RWPE2 (cell line): ENCODE results near the gene CHST12.

ENCODE experiments used
- ATAC-seq: fragments of 200-7000 bp; cut with Tn5 transposase; 3 replicates; pipeline ENCODE4 v1.9.1; 2021; ENCODE audit warnings: low read depth
- DNase-seq: peaks from one replicate; pipeline ENCODE4 v3.0.0-alpha.2; 2020; ENCODE audit warnings: low spot score
- H3K27ac ChIP-seq: fragments of 450-650 bp; 2 replicates; pipeline ENCODE4 v1.5.1; 2017; ENCODE audit warnings: mild to moderate bottlenecking; ENCODE audit not compliant: poor library complexity, severe bottlenecking
- H3K27me3 ChIP-seq: fragments of 250-450 bp; sonication (Bioruptor Pico); 2 replicates; pipeline ENCODE4 v1.5.1; 2021; ENCODE audit warnings: mild to moderate bottlenecking, moderate library complexity; ENCODE audit not compliant: insufficient read depth, poor library complexity, severe bottlenecking
- H3K36me3 ChIP-seq: fragments of 250-450 bp; sonication (Bioruptor Pico); 2 replicates; pipeline ENCODE4 v1.5.1; 2020; ENCODE audit warnings: low read depth, mild to moderate bottlenecking, moderate library complexity
- H3K4me1 ChIP-seq: fragments of 250-450 bp; sonication (Bioruptor Pico); 2 replicates; pipeline ENCODE4 v1.5.1; 2021; ENCODE audit warnings: mild to moderate bottlenecking, moderate library complexity; ENCODE audit not compliant: insufficient read depth, poor library complexity, severe bottlenecking
- H3K4me3 ChIP-seq: fragments of 250-450 bp; sonication (Bioruptor Pico); 2 replicates; pipeline ENCODE4 v1.5.1; 2021; ENCODE audit warnings: mild to moderate bottlenecking, moderate library complexity; ENCODE audit not compliant: severe bottlenecking
- H3K9me3 ChIP-seq: fragments of 250-450 bp; sonication (Bioruptor Pico); 2 replicates; pipeline ENCODE4 v1.5.1; 2021; ENCODE audit warnings: mild to moderate bottlenecking, moderate library complexity; ENCODE audit not compliant: severe bottlenecking
- CTCF ChIP-seq: fragments of 450-650 bp; IDR thresholded peaks from one replicate; pipeline ENCODE4 v1.5.1; 2017; ENCODE audit warnings: mild to moderate bottlenecking, moderate library complexity; ENCODE audit not compliant: poor library complexity, severe bottlenecking

Gene CHST12

GRCh38 chr7:2443491-2443890 is 40.1 kb downstream of the CHST12 start:
- Histone ChIP-seq H3K27me3 (no peaks in the 10 kb centered on the region), H3K27ac (no peak overlapping the region), H3K36me3 (no peaks in the 10 kb centered on the region), H3K4me1 (no peaks in the 10 kb centered on the region), H3K4me3 (no peak overlapping the region), H3K9me3 (no peaks in the 10 kb centered on the region)
- DNase-seq (no peak), ATAC-seq (no peak)
- no peak for TF ChIP-seq CTCF

GRCh38 chr7:2444476-2444875 is 41.1 kb downstream of the CHST12 start:
- Histone ChIP-seq H3K4me3 (no peak overlapping the region), H3K4me1 (no peaks in the 10 kb centered on the region), H3K36me3 (no peaks in the 10 kb centered on the region), H3K9me3 (no peaks in the 10 kb centered on the region), H3K27me3 (no peaks in the 10 kb centered on the region), H3K27ac (no peak overlapping the region)
- DNase-seq (no peak), ATAC-seq (no peak)
- no peak for TF ChIP-seq CTCF

- H3K4me3 ChIP-seq = no peak overlapping the region
- H3K9me3 ChIP-seq = no peaks in the 10 kb centered on the region
- no peak for ATAC-seq
- H3K27ac ChIP-seq = no peak overlapping the region
- H3K4me1 ChIP-seq = no peaks in the 10 kb centered on the region
- no peaks in the 10 kb centered on the region for H3K36me3 ChIP-seq
- no peak for TF ChIP-seq CTCF
- H3K27me3 ChIP-seq = no peaks in the 10 kb centered on the region
- no peak for DNase-seq
Measured at GRCh38 chr7:2445047-2445446, 41.6 kb downstream of the CHST12 start.

- ATAC-seq (no peak), DNase-seq (no peak)
- H3K4me3 ChIP-seq = no peak overlapping the region
- no peaks in the 10 kb centered on the region for H3K9me3 ChIP-seq
- no peaks in the 10 kb centered on the region for H3K36me3 ChIP-seq
- H3K4me1 ChIP-seq = no peaks in the 10 kb centered on the region
- no peaks in the 10 kb centered on the region for H3K27me3 ChIP-seq
- H3K27ac ChIP-seq = no peak overlapping the region
- no peak for TF ChIP-seq CTCF
Measured at GRCh38 chr7:2445898-2446555, 42.6 kb downstream of the CHST12 start.

- Histone ChIP-seq H3K9me3 (no peaks in the 10 kb centered on the region), H3K4me3 (no peak overlapping the region), H3K27me3 (no peaks in the 10 kb centered on the region), H3K36me3 (no peaks in the 10 kb centered on the region), H3K27ac (no peak overlapping the region), H3K4me1 (no peaks in the 10 kb centered on the region)
- DNase-seq (no peak), ATAC-seq (no peak)
- TF ChIP-seq CTCF = no peak
Measured at GRCh38 chr7:2446676-2447075, 43.3 kb downstream of the CHST12 start.
